Fibroblast of villous mesenchyme (primary cell): ENCODE data around the gene POLR2A. TPM values are rescaled to one million over a fixed set of nuclear protein-coding genes. Genes with fewer than 3 reads are reported as not detected.

Experiments used
- DNase-seq: peaks from one replicate; pipeline ENCODE4 v3.0.0-alpha.2; 2010; ENCODE audit warnings: low read depth
- H3K4me3 ChIP-seq: 2 replicates; pipeline ENCODE4 v1.5.1; 2011; ENCODE audit warnings: low read depth, mild to moderate bottlenecking, low read length
- CTCF ChIP-seq: IDR thresholded peaks from 2 replicates; pipeline ENCODE4 v1.5.1; 2012; ENCODE audit warnings: low read depth, mild to moderate bottlenecking, low read length; ENCODE audit not compliant: insufficient read depth
- total RNA-seq: library from RNA; depleted of rRNA; stranded (reverse); fragments of >200 nt; gene quantifications from 2 replicates; pipeline ENCODE4 v1.2.3, GENCODE V29; 2012

Gene POLR2A
- total RNA-seq, 1 donor, result 118 TPM

GRCh38 chr17:7460850-7461660 lies 23.1 kb upstream of the POLR2A start:
- DNase-seq, result no peak
- no peak overlapping the region for H3K4me3 ChIP-seq
- TF ChIP-seq CTCF, result no peak

- no peak for TF ChIP-seq CTCF
- no peak overlapping the region for H3K4me3 ChIP-seq
- DNase-seq, result no peak
Observed at GRCh38 chr17:7462474-7463371, 21.4 kb upstream of the POLR2A start.

DNA sequence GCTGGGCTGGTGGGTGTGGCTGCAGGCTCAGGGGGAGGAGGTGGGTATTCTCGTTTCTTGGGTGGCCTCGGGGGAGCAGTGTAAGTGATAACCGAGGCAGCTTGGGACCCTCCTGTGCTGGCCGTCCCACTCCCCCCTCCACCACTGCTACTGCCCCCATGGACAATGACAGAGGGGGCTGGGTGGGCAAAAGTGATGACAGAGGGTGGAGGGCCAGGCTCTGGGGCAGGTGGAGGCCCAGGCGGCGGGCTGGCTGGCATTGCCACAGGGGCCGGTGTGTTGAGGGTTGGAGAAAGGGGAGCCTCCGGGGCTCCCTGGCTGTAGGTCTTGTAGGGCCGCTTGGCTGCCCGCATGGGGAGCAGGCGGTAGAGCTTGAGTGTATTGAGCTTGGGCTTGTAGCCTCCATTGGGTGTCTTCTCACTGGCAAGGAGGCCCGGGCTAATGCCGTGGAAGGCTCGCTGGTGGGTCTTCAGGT lies 20.8 kb upstream of the POLR2A start:
- no peak for DNase-seq
- no peak for TF ChIP-seq CTCF
- no peak overlapping the region for H3K4me3 ChIP-seq

DNA sequence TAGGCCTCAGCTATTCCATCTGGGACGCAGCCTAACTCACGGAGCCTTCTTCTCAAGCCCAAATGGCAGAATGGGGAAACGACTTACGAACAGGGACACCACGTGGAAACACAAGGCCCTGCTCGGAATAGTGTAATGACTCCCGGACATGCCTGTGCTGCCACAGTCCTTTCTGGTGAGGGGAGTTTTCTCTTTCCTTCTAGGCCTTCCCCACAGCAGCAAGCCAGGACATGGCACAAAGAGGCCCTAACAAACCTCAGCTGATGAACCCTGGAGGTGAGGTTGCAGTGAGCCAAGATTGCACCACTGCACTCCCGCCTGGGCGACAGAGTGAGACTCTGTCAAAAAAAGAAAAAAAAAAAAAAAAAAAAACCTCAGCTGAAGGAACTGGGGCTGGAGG lies 20.1 kb upstream of the POLR2A start:
- no peak for TF ChIP-seq CTCF
- no peak overlapping the region for H3K4me3 ChIP-seq
- DNase-seq, result no peak

DNA sequence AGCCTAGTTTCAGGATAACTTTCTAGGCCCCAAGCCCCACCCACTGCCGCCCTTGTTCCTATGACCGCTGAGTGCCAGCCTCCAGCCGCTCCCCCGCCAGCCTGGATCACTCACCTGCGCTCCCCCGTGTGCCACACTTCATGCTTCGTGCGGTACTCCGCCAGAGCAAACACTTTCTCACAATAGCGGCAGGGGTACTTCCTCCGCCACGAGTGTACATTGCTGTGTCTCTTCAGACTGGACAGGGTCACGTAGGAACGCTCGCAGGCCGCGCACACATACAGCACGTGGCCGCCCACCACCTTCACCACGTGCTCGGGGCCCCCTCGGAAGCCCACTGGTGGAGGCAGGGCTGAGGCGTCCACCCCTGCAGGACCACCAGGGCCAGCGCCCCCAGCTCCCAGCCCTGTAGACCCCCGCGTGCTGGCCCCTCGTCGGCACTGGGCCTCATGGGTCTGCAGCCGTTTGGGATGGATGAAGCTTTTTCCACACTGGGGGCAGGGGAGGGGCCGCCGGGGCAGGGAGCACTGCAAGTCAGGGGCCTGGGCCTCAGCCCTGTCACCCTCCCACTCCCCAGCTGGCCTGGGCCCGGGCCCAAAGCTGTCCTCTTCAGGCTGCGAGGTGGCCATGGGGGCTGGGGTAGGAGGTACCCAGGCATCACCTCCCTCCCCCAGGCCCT lies 18.4 kb upstream of the POLR2A start:
- DNase-seq, result no peak
- no peak overlapping the region for H3K4me3 ChIP-seq
- TF ChIP-seq CTCF, result no peak

DNA sequence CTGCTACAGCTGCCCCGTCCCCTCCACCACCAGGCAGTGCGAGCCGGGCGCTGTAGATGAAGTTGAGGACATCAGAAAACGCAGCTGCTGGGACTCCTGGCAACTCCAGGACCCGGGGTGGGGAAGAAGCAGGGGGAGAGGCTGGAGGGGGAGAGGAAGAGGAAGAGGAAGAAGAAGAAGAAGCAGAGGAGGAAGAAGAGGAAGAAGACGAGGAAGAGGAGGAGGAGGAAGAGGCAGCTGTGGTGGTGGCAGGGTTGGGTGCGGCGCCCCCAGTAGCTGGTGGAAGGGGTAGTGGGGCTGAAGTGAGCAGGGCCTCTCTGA lies 17.9 kb upstream of the POLR2A start:
- no peak for TF ChIP-seq CTCF
- H3K4me3 ChIP-seq, result no peak overlapping the region

More for the DNA sequence above, 17.9 kb upstream of the POLR2A start:
- no peak for DNase-seq
